HG02610 (cell line): ENCODE measurements around the gene MTA2.
"Not testable (repeated sequence)": the region's sequence is repeated elsewhere in the genome, so short reads cannot be mapped to it uniquely, and the experiment has no call there.

Experiments used
- ATAC-seq: cut with Tn5 transposase; IDR thresholded peaks from one replicate; pipeline ENCODE4 v1.9.1; 2021; ENCODE audit warnings: mild to moderate bottlenecking, moderate library complexity; ENCODE audit not compliant: unreplicated experiment

Gene MTA2

DNA sequence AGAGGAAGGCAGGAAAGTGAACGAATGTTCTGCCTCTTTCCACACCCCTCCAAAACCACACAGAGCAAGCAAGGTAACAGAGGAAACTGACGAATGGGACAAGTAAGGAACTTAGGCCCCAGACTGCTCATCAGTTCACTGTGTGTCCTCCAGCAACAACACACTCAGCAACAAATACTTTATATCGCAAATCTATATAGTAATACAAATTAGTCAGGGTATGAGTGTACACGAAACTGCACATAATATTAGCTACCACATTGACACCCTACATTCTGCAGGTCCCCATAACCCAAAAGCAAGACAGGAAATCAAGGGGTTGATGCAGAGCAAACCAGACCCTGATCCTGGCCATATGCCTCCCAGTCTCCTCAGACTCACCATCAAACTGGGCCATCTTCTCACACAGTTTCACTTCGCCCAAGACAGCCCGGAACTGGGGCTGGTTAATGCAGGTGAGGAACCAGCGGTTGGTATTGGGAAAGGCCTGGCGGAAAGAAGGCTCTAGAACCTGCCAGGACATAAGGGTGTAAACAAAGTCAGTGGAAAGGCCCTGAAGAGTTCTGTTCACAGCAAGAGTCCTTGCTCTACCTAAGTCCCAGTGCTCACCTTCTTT lies 34.5 kb downstream of the MTA2 start:
- no peak for ATAC-seq

- no peak for ATAC-seq
Observed at GRCh38 chr11:62566247-62566646, 35.4 kb downstream of the MTA2 start.

- ATAC-seq = no peak
Observed at GRCh38 chr11:62565100-62565802, 36.4 kb downstream of the MTA2 start.

DNA sequence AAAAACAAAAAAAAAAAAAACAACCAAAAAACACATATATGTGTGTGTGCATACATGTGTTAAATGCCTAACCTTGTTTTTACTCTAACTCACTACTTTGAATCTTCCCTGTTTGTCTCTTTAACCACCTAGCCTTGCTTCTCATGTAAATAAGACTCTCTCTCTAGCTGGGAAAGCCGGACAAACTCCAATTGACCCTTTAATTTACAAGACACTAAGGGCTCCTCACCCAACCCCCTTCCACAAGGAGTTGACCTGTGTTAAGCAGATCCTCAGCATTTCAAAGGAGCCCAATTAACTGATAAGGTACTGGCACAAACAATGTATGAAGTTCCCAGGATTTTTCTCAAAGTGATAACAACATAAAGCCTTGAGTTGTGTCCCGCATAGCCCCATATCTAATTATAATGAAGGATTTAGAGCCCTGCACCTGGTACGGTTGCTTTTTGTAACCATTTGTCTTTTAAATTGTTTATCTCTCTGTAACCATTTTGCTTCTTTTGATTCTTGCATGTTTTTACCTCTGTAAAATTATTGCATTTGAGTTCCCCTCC lies 39.9 kb downstream of the MTA2 start:
- ATAC-seq = not testable (repeated sequence)

- no peak for ATAC-seq
Observed at GRCh38 chr11:62560566-62561103, 41.0 kb downstream of the MTA2 start.

DNA sequence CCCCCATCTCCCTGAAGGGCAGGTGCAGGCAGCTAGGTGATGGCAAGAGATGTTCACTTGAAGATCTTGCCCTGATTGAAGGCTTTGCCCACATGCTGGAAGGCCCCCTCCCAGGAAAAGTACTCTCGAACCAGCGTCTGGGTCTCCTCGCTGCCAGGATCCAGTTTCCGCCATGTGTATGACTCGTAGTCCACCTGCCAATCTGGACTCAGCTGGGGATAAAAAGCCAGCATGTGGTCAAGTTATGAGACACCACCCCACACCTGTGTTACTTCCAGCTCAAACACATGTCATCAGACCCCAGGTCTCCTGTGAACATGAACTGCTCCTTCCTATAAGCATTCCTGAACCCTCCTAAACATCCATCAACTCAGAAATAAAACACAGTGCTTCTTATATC lies 42.0 kb downstream of the MTA2 start:
- not testable (repeated sequence) for ATAC-seq

DNA sequence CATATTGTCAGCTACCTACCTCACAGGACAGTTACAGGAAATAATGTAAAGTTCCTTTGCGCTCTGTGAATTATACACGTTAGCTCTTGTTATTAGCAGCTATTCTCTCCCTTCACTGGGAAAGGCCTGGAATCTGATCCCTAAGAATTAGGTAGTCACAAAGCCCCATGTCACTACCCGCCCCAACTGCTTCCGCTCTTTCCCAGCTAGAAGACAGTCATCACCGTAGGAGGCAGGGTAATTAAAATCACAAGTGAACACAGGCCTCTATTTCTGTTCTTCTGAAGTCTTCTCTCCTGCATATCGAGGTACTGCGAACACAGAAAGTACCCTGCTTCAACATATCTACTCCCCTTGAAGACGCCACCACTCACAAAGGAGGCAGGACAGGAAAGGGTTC lies 42.5 kb downstream of the MTA2 start:
- ATAC-seq = no peak

DNA sequence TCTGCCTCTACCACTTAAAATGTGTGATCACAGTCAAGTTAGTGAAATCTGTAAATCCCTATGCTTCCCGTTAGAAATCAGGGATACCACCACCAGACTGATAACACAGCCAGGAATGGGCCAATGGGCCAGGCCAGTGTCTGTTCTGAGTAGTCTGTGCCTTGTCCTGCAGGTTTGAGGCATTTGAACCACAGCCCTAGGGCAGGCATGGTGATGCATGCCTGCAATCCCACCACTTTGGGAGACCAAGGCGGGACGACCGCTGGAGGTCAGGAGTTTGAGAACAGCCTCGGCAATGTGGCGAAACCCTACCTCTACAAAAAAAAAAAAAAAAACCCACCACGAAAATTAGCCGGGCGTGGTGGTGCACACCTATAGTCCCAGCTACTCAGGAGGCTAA lies 43.0 kb downstream of the MTA2 start:
- ATAC-seq = no peak

DNA sequence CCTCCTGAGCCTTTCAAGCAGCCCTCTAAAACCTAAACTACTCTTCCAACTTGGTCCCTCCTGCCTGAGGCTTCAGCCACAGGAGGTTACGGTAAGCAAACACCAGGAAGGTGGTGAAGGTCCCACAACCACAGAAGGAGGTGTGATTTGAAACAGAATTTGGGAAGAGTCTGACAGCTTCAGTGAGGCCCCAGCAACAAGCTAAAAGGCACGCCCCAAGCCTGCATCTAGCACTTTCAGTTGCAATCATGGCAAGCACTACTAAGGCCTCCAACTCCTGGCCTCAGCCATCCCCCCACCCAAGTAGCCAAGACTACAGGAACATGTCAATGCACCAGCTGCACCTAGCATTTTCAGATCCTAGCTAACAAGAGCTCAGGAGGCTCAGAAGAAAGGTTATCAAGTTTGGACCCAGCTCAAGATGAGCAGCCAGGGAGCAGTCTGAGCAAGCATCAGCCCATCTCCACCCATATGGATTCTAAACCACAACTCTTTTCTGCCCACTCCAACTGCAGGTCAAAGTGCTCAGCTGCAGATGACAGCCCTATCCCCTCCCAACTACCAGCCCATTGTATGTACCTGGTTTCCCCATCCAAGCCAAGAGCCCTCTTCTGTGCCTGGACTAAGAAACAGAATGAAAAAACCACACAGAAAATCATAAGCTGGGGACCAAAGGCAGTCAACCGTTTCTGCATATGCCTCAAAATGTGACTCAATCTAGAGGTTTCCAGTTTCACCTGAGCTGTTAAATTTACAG lies 44.6 kb downstream of the MTA2 start:
- peak; percentile 28 for ATAC-seq

DNA sequence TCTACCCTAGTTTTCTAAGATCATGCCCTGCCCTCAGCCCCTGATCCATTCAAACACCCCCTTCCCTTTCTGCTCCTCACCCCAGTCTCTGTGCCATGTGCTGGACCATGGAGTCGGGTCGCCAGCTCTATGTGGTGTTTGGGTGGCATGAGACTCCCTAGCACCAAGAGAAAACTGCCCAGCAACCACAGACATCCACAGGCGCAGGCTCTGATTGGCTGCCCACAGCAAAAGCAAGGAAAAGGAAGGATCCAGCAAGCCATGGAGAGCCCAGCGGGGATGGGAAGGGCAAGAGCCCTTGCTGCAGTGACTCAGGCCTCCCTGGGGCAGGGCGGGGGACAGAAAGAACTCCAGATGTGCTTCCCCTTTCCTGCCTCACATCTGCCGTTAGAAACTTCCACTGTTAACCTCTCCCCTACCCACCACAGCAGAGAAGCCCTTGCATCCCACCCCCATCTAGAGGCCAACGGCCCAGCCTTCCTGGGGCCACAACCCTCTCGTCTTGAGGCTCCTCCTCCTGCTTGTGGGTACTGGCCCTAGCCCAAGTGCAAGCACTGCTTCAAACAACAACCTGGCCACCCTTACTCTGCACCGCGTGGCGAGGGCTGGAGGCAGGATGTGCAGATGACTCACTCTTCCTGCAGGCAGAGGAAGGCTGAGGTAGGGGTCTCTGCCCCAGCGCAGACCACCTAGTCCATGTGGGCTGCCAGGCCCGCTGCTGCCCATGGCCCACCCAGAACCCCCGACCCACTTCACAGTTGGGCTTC lies 45.4 kb downstream of the MTA2 start:
- peak; percentile 30 for ATAC-seq

DNA sequence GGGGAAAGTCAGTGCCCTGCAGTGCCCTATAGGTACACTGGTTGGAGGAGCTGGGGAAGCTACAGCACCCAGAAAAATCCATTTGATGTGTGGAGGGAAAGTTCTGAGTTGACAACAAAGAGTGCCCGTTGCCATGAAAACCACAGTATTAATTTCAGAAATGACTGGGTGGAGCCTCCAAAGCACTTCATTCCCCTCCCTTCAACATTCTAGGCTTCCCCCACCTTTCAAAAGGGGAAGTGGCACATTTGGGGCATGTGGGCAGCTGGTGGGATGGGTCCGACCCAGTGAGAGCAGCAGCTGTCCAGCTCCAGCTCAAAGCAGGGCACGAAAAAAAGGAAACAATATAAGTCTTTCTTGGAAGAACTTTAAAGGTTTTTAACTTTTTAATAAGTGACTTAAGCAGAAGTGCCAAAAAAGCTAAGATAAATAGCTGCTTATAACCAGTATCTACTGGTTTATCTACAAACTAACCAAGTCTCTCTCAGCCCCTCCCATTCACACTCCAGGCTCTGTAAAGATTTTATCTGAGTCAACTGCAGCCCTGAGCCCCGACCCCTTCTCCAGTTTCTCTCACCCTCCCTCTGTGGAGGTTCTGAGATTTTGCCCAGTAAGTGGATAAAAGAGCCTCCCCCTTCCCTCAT lies 46.1 kb downstream of the MTA2 start:
- ATAC-seq = peak; percentile 28

DNA sequence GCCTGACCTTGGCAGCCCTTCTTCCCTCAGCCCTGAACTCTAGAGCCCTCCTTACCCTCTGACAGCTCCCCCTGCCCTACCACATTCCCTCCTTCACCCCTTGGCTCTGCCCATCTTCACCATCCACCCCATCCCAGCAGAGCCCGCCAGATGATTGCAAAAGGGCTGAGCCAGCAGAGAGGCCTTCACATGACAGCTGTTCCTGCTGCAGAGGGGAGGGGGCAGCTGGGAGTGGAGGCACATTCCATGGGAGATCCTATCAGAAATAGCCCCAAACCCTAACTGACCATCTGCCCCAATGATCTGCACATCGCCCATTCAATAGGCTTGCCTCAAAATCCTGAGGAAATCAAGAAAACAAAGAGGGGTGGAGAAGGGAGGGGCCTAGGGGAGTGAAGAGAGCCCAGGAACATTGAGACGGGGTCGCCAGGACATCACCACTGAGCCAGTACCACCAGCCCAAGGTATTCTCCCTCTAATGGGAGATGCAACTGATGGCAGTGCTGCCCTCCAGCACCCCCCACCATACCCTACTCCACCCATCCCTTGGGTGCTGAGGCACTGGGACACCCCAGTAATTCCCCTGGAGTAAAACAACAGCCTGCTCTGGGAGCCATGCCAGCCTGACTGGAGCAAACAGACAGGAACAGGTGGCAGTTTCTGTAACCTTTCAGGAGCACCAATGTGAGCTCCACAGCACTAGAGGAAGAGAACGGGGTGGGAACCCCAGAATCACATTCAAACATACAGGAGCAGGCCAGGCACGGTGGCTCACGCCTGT lies 47.1 kb downstream of the MTA2 start:
- no peak for ATAC-seq

GRCh38 chr11:62553839-62554361 lies 47.8 kb downstream of the MTA2 start:
- no peak for ATAC-seq

DNA sequence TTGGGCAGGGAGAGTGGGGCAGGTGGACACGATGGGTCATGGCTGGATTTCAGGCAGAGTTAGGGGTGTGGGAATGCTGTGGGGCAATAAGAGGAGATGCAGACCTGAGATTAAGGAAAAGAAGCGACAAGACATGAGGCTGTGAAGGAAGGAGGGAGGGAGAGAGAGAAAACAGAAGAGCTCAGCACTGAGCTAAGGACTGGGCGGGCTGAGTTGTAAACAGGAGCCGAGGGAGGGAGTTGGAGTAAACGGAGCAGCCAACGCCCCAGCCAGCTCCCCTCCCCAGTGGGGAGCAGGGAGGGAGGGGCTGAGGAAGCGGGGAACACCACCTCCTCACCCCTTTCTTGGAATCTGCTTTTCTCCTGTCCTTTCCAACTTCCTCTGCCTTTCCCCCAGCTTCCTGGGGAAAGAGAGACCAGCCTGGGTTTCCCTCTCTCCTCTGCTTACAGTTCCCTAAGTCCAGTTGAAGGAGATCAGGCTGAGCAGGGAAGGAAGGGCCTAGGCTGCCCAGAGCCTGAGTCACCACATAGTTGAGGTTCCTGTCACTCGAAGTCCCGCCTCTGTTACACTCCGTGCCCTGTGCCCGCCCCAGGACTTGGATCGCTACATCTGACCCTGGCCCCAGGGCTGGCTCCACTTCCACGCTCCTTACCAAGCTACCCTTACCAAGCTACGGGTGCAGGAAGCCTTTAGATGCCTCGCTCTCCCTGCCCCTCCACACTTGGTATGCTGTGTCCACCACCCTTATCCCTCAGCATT lies 48.4 kb downstream of the MTA2 start:
- ATAC-seq = no peak

- ATAC-seq = no peak
Observed at GRCh38 chr11:62552485-62553079, 49.1 kb downstream of the MTA2 start.

GRCh38 chr11:62550478-62550877 lies 51.2 kb downstream of the MTA2 start:
- not testable (repeated sequence) for ATAC-seq

DNA sequence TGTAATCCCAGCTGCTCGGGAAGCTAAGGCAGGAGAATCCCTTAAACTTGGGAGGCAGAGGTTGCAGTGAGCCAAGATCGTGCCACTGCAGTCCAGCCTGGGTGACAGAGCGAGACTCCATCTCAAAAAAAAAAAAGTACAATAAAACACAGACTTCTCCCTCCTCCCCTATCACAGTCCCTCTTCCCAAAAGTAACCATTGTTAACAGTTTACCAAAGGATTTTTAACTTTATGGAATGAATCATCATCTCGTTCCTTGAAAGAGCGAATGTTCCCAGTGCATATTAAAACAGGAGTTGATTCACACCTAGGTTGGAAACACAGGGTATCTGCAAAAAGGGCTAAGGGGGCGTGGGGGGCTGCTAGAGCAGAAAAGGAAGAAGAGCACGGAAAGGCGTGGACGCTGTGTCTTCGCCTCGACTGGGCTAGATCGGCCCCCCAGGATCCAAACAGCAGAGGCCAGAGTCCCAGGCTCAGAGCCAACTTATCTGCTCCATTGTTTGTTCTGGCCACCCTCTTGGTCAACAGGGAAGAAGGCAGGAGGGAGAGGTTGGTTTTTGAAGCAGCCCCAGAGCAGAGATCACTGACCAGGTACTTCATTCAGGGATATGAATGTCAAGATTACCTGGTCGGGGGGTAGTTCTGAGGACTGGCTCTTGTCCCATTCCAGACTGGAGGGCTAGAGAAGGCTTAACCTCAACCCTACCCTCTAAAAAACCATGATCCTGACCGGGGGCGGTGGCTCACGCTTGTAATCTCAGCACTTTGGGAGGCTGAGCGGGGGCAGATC lies 52.9 kb downstream of the MTA2 start:
- no peak for ATAC-seq
